GM18526 (cell line): Measurements from ENCODE around the gene ATG2B.

Experiments used
- POLR2A ChIP-seq: IDR thresholded peaks from 3 replicates; pipeline ENCODE4 v1.6.1; 2011; ENCODE audit not compliant: insufficient read length; ENCODE audit errors: extremely low read depth

ATG2B gene

DNA sequence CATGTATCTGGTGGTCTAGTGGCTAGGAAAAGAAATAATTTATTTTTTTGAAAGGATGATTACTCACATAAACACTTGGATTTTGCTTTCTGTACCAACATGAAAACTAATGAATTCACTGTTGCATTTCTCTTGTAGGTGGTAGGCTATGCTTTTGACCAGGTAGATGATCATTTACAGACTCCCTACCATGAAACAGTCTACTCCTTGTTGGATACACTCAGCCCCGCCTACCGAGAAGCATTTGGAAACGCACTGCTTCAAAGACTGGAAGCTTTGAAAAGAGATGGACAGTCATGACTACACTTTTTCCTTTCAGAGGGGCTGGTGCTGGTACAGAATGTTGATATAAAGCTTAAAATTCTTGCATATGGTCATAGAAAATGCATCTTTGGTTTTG lies 22.2 kb upstream of the ATG2B start:
- TF ChIP-seq POLR2A: no peak

DNA sequence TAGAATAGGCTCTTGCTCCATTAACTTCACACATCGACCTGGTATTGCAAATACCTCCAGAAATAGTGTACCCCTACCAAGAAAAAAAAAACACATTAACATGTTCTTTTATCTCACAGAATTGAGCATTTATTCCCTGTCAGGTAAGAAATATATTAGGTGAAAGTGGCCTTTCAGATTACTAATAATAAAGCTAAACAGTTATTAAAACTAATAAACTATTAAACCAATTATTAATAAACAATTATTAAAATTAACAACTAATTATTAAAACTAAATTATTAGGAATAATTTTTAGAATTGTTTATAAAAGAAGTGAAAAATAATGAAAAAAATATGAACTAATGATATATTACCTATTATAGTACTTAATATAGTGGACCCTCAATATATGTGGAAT lies 21.6 kb upstream of the ATG2B start:
- TF ChIP-seq POLR2A: no peak

DNA sequence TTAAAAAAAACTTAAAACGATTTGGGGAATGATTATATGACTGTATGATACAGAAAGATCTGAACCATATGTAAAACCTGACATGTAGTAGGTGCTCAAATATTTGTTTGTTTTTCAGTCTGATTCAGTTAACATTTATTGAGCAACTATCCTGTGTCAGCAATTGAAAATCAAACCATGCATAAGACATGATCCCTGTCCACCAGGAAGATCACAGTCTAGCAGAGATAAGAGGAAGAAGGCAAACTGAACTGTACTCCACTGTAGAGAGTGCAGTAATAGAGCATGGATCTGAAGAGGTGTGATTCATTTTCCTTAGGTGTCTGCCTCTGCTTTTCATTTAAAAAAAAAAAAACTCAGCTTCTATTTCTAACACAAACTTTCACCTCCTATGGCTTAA lies 20.9 kb upstream of the ATG2B start:
- no peak for TF ChIP-seq POLR2A

DNA sequence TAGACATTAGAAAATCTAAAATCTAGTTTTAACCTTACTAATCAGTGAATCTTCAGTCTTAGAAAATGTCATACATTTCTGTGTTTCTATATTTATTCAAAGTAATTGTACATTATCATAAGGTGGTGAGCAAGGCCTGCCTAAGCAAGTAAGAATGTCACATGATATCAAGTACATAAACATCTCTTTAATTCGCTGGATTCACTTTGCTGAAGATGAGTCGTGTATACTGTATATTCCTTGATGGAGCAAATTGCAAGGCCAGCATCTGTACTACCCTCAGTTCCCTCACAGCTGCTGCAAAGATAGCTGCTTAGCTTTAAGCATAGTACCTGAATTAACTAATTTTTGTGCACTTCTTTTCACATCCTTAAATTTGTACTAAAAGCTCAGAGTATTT lies 20.3 kb upstream of the ATG2B start:
- TF ChIP-seq POLR2A: no peak

DNA sequence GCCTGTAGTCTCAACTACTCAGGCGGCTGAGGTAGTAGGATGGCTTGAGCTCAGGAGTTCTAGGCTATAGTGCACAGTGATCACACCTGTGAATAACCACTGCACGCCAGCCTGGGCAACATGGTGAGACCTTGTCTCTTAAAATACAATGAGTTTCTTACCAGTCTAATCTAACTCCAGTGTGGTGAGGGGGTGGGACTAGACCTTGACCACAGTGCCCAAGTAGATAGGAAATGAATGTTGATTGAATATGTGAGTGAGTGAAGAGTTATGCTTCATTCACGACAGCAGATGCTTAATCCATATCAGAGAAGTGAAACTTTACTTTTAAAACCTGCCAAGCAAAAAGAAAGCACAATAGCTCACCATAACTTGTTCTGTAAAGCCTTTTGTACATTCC lies 17.6 kb upstream of the ATG2B start:
- no peak for TF ChIP-seq POLR2A

DNA sequence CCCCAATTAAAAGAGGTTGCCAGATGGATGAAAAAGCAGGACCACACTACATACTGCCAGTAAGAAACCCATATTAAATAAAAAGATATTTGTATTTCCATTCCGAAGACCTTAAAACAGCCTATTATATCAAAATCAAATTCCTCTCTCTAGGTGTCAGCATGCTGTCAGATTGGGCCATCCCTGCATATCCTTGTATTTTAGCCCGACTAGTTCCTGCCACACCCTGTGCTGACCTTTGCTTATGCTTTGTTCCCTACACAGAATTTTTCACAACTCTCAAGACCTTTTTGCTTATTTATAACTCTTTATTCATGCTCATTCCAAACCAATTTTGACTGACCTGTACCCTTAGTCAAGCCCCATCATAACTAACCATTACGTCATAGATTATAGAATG lies 13.0 kb upstream of the ATG2B start:
- TF ChIP-seq POLR2A: no peak

DNA sequence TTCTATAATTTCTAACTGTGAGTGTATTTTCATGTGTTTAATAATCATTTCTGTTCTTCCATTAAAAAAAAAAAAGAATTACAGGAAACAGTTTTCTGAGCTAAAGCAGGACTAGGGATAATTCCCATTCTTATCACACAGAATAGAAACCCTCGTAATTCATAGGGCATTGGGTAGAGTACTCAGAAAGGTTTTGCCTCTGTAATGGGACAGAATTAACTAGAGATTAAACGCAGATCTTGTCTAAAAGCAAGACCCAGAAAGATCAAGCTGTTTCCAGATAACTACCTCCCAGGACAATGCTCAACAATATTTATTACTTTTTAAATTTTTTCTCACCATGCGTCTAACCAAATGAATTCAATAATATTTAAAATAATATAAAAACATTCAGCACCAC lies 10.4 kb upstream of the ATG2B start:
- TF ChIP-seq POLR2A: no peak

DNA sequence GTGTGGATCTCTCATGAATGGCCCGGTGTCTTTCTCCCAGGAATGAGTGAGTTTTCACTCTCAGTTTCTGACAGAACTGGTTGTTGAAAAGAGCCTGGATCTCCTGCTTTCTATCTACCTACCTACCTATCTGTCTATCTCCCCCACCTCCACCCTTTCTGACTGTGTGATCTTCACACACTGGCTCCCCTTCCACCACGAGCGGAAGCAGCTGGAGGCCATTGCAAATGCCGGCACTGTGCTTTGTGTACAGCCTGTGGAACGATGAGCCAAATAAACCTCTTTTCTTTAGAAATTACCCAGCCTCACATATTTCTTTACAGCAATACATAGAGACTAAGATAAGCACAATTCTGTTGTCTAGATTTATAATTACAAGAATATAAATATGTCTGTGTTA lies 7.4 kb upstream of the ATG2B start:
- TF ChIP-seq POLR2A: no peak

DNA sequence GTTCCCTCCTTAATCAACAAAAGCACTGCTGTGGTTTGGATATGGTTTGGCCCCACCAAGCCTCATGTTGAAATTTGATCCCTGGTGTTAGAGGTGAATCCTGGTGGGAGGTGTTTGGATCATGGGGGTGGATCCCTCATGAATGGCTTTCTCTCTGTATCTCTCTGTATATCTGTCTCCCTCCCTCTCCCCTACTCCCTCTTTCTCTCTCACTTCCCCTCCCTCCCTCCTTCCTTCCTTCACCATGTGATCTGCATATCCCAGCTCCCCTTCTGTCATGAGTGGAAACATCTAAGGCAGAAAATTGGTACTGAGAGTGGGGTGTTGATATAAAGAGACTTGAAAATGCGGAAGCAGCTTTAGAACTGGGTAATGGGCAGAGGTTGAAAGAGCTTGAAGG lies 5.4 kb upstream of the ATG2B start:
- TF ChIP-seq POLR2A: no peak

DNA sequence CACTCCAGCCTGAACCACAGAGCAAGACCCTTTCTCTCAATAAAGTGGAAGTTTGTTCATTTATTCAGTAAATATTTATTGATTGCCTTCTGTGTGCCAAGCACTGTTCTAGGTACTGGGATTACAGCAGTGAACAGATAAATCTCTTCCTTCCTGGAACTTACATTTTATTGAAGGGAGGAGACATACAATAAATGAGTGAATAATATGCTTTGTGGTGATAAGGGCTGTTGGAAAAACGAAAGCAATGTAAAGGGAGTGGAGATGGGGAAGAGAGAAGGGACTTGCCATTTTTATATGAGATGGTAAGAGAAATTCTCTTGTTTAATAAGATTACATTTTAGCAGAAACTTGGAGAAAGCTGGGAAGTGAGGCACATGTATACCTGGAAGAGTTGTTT lies 1.8 kb upstream of the ATG2B start:
- TF ChIP-seq POLR2A: no peak

DNA sequence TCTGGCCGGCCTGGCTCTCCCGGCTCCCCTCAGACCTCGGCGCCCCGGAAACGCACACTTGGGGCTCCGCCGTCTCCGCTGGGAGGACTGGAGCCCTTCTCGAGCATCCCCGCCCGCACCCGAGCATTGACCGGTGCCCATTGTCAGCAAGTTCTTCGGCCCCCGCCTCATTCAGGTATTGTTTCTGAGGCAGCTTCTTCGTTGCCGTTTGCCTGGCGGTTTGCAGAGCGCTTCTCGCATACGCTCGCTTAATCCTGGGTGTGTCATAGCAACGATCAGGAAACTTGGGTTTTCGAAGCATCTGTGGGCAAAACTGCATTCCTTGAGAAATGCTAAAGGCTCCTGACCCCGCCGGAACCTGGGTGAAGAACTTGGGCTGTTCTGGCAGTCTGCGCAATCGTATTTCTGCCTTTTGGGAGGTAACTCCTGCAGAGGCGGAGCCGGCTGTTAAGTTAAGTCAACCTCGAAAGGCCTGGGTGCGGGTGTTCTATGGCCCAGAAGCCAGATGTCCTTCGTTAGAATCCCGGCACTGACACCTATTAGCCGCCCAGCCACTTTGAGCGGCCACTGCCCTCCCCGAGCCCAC lies 703 bp upstream of the ATG2B start:
- no peak for TF ChIP-seq POLR2A

DNA sequence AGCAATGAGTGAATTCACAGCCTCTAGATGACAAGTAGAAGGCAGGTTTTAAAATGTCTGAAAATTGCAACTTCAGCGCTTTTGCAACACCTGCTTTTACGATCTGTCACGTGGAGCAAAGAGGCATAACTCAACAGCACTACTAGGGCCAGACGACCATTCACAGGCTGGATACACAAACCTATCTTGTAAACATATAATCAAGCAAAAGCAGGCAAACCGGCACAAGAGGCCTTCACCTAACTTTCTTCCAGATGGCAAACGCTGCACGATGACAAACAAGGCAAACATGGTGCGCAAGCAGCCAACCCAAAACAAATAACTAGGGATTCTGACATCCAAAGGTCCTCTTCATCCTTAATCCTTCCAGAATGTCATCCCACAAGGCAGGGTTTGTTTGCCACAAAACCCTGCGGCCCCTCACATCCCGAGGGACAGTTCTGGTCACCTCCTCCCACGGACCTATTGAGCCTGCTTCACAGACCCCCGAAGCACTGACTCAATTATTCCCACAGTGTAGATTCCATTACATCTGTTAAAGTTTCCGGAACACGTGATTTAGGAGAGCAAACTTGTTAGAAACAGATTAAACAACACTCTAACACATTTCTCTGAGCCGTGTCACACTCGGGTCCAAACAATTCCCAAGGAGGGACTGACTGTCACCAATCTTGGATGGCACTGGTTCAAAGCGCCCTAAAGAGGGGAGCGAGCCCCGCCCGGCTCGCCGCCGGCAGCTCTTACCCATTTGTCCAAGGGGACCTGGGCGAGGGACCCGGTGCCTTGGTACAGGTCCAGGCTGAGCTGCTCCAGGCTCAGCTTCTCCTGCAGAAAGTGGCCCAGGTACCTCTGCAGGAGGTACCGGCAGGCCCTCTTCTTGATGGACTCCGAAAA lies 823 bp downstream of the ATG2B start:
- no peak for TF ChIP-seq POLR2A

DNA sequence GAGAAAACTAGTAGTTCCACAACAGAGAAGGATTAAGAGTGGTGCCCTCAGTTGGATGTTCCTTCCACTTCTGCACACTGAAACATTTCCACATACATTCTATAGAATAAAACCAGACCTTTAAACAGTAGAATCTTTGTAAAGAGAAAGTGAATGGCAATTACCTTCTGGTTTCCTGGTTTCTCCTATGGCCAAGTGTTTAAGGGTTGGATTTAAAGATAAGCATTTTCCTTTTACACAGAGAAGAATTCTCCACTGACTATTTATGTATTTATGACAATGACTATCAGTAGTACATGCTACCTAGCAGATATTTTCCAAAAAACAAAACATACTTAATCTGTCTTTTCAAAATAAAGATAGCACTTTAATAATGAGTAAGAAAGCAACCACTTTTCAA lies 3.2 kb downstream of the ATG2B start:
- no peak for TF ChIP-seq POLR2A

DNA sequence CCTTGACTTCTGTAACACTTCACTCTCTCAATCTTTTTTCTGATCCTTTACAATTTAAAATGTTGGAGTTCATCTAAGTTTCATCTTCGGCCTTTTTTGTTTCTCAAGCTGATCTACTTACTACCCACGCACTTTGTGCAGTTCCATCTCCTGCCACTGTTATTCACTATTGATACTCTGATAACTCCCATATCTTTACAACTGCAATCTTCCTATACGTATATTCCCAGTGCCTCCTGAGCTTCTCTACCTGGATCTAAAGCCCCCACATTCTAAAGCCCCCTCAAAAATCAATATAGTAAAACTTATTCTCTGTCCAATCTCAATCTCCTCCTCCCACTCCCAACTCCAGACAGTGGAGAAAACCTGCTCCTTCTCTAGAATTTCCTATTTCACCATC lies 5.9 kb downstream of the ATG2B start:
- no peak for TF ChIP-seq POLR2A

DNA sequence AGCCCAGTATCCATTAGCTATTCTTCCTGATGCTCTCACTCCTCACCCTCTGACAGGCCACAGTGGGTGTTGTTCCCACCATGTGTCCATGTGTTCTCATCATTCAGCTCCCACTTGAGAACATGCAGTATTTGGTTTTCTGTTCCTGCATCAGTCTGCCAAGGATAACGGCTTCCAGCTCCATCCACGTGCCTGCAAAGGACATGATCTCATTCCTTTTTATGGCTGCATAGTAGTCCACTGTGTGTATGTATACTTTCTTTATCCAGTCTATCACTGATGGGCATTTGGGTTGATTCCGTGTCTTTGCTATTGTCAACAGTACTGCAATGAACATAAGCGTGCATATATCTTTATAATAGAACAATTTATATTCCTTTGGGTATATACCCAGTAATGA lies 8.9 kb downstream of the ATG2B start:
- TF ChIP-seq POLR2A: no peak

DNA sequence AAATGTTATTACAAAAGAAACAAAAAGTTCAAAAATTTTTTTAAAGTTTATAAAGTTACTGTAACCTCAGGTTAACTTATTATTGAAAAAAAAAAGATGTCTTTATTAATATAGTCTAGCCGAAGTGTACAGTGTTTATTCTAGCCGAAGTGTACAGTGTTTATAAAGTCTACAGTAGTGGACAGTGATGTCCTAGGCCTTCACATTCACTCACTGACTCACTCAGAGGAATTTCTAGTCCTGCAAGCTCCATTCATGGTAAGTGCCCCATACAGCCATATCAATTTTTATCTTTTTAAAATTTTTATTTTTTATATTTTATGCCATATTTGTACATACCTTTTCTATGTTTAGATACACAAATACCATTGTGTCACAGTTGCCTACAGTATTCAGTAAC lies 10.4 kb downstream of the ATG2B start:
- TF ChIP-seq POLR2A: no peak

DNA sequence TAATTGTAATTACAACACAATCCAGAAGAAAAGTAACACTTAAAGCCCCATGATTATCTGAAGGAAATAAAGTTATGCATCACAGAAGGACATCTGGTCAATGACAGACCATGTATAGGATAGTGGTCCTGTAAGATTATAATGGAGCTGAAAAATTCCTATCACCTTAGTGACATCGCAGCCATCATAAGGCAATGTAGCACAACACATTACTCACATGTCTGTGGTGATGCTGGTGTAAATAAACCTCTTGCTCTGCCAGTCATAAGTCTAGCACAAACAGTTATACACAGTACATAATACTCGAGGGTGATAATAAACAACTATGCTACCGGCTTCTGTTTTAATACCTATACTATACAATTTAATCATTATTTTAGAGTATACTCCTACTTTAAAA lies 11.2 kb downstream of the ATG2B start:
- no peak for TF ChIP-seq POLR2A

DNA sequence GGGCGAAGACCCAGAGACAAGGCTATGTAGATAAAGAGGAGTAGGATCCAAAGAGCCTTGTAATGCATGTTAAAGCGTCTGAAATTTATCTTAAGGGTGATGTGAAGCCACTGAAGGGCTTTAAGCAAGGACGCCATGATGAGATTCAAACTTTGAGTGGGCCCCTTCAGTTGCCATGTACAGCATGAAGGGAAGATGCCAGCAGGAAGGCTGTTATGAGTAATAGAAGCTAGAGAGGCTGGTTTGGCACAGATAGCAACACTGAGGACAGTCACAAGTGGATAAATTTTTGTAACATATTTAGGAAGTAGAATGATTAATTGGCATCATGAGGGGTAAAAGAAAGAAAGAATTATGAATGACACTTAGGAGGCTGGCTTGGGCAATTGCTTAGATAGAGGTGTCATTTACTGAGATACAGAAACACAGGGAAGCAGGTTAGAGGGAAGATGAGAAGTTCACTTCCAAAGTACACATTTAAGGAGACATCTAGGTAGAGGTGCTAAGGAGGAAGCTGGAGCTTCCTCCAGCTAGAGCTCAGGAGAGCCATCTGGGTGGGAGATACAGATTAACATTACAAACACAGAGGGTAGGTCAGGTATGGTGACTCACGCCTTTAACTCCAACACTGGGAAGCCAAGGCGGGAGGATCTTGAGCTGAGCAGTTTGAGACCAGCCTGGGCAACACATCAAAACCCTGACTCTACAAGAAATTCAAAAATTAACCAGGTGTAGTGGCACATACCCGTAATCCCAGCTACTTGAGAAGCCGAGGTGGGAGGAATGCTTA lies 13.7 kb downstream of the ATG2B start:
- no peak for TF ChIP-seq POLR2A
